GM18858 (cell line): ENCODE data around the gene SHROOM2.

Experiments used
- ATAC-seq: cut with Tn5 transposase; IDR thresholded peaks from one replicate; pipeline ENCODE4 v1.9.1; 2021; ENCODE audit not compliant: unreplicated experiment

Gene SHROOM2

DNA sequence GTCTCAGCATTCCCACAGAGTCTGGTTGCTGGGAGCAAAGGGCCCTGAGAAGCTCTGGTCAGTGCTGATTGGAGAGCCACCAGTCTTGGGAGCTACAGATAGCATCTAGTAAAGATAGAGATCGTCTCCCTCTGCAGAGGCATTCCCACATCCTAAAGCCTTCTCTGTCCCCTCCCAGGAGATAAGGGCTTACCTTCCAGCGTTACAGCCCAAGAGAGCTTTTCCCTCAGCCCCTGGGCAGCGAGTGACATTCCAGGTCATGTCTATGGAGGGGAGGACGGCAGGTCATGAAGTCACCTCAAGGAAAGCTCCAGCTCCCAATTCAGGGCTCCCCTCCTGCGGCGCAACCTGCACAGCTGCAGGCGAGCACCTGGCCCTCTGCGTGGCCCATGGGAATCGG, 210.8 kb downstream of the SHROOM2 start:
- ATAC-seq: no peak

DNA sequence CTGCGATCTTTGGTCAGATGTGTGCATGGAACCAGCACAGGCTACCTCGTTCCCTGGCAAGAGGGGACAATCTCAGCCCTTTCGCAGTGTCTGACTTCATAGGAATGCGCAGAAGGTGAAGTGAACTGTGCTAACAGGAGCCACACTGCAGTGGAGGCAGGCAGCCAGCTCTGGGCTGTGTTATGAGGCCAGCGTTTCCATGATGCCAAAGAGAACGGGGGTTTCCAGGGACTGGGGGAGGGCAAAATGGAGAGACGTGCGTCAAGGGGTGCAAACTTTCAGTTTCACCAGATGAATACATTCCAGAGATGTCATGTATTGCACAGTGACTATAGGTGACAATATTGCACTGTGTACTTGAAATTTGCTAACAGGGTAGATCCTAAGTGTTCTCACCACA, 211.3 kb downstream of the SHROOM2 start:
- ATAC-seq: no peak
